Endothelial cell of umbilical vein (primary cell): ENCODE measurements around the gene FBXO24. TPM values are rescaled to one million over a fixed set of nuclear protein-coding genes. Genes with fewer than 3 reads are reported as not detected.

Experiments
- BruUV-seq: library from RNA; stranded (reverse); fragments of 400-500 nt; replicated peaks from 2 replicates; lab custom pipeline; 2021; lab: Mats Ljungman, UMichigan
- CTCF ChIA-PET: fragments of 300-600, 350-600 bp; sonication (Branson Sonifier 250); formaldehyde crosslinking; loops from one replicate; lab custom pipeline; 2021; ENCODE audit warnings: antibody characterized with exemption, inconsistent platforms; lab: Charles Lee
- POLR2A ChIA-PET: fragments of 300-600, 350-600 bp; sonication (Branson Sonifier 250); formaldehyde crosslinking; loops from one replicate; lab custom pipeline; 2021; ENCODE audit warnings: antibody characterized with exemption, inconsistent platforms; lab: Charles Lee
- DNase-seq: peaks from one replicate; pipeline ENCODE4 v3.0.0-alpha.2; 2011; ENCODE audit warnings: low read depth, low spot score
- FAIRE-seq: peaks from 2 replicates; lab custom pipeline; 2011; peaks lifted over from hg19 to GRCh38; lab: Jason Lieb, UNC
- H2AFZ ChIP-seq: 2 replicates; pipeline ENCODE4 v1.6.0; 2012; ENCODE audit warnings: low read depth, low read length, control low read depth, inconsistent platforms
- H3K27ac ChIP-seq: 2 replicates; pipeline ENCODE4 v1.5.1; 2011; ENCODE audit warnings: low read depth, mild to moderate bottlenecking, control low read depth, low read length, moderate library complexity; ENCODE audit not compliant: insufficient read depth
- H3K27me3 ChIP-seq, 2 experiments: 2 replicates each; pipeline versions ENCODE4 v1.6.0 to v1.6.1; 2011; ENCODE audit warnings: low read length in 2 of 2, mixed read lengths in 1 of 2; ENCODE audit not compliant: control insufficient read depth in 2 of 2, insufficient read depth in 2 of 2
- H3K36me3 ChIP-seq, 2 experiments: 2 replicates in 1 of 2; 3 replicates in 1 of 2; pipeline ENCODE4 v1.5.1; 2011; ENCODE audit warnings: low read length in 2 of 2, mild to moderate bottlenecking in 1 of 2, moderate library complexity in 1 of 2; ENCODE audit not compliant: control insufficient read depth in 2 of 2, insufficient read depth in 2 of 2; ENCODE audit errors: extremely low read depth in 1 of 2
- H3K4me1 ChIP-seq: 3 replicates; pipeline ENCODE4 v1.5.1; 2011; ENCODE audit warnings: mild to moderate bottlenecking, low read length; ENCODE audit not compliant: control insufficient read depth, insufficient read depth; ENCODE audit errors: extremely low read depth
- H3K4me2 ChIP-seq: 2 replicates; pipeline ENCODE4 v1.6.1; 2011; ENCODE audit warnings: low read length, control low read depth, mixed read lengths; ENCODE audit not compliant: insufficient read depth
- H3K4me3 ChIP-seq, 3 experiments: fragments of 200-600 bp in 1 of 3; sonication (generic), shearing (Covaris generic) in 1 of 3; replicated peaks in 1 of 3; 2 replicates each; pipeline ENCODE4 v1.5.1; 2011 to 2016; ENCODE audit warnings: control low read depth in 3 of 3, low read length in 3 of 3, mild to moderate bottlenecking in 2 of 3, inconsistent platforms in 1 of 3, low read depth in 1 of 3, moderate library complexity in 1 of 3; ENCODE audit not compliant: insufficient read depth in 1 of 3
- H3K79me2 ChIP-seq: 2 replicates; pipeline ENCODE4 v1.6.0; 2012; ENCODE audit warnings: low read length, inconsistent platforms; ENCODE audit not compliant: control insufficient read depth, insufficient read depth
- H3K9ac ChIP-seq: replicated peaks from 2 replicates; pipeline ENCODE3; 2011; ENCODE audit warnings: low read length, control low read depth; ENCODE audit not compliant: insufficient read depth; ENCODE audit errors: extremely low read depth
- H3K9me1 ChIP-seq: replicated peaks from 3 replicates; pipeline ENCODE4 v1.6.0; 2011; ENCODE audit warnings: mild to moderate bottlenecking, low read length; ENCODE audit not compliant: control insufficient read depth, insufficient read depth; ENCODE audit errors: extremely low read depth
- H3K9me3 ChIP-seq: replicated peaks from 2 replicates; pipeline ENCODE4 v1.5.1; 2012; ENCODE audit warnings: low read length, inconsistent platforms; ENCODE audit not compliant: control insufficient read depth, insufficient read depth
- H4K20me1 ChIP-seq: replicated peaks from 2 replicates; pipeline ENCODE3; 2011; ENCODE audit warnings: mild to moderate bottlenecking, low read length; ENCODE audit not compliant: control insufficient read depth, insufficient read depth; ENCODE audit errors: extremely low read depth
- CTCF ChIP-seq, 2 donors: IDR thresholded peaks; 1 replicate in 1 of 2; 2 replicates in 1 of 2; pipeline ENCODE4 v1.5.1; 2011; ENCODE audit warnings: low read length in 2 of 2, mild to moderate bottlenecking in 2 of 2, moderate library complexity in 2 of 2, control low read depth in 1 of 2, inconsistent platforms in 1 of 2, low read depth in 1 of 2; ENCODE audit not compliant: insufficient read depth in 1 of 2; ENCODE audit errors: extremely low read depth in 1 of 2
- EZH2 ChIP-seq: IDR thresholded peaks from 2 replicates; pipeline ENCODE4 v1.6.1; 2012; ENCODE audit warnings: borderline replicate concordance, low read depth, mild to moderate bottlenecking, moderate library complexity, low read length, inconsistent platforms; ENCODE audit not compliant: severe bottlenecking
- FOS ChIP-seq: IDR thresholded peaks from 2 replicates; pipeline ENCODE4 v1.6.1; 2011; ENCODE audit warnings: mild to moderate bottlenecking, low read length, moderate library complexity, borderline replicate concordance; ENCODE audit not compliant: insufficient read depth
- GATA2 ChIP-seq: IDR thresholded peaks from 2 replicates; pipeline ENCODE4 v1.7.0; 2011; ENCODE audit warnings: low read depth, mild to moderate bottlenecking, moderate library complexity, mixed read lengths, low read length; ENCODE audit not compliant: insufficient read length, insufficient read depth
- JUN ChIP-seq: IDR thresholded peaks from 2 replicates; pipeline ENCODE4 v1.6.1; 2011; ENCODE audit warnings: borderline replicate concordance, low read depth; ENCODE audit not compliant: insufficient read length, insufficient read depth
- MAX ChIP-seq: IDR thresholded peaks from 2 replicates; pipeline ENCODE4 v1.6.1; 2011; ENCODE audit not compliant: insufficient read depth, insufficient read length
- MYC ChIP-seq: IDR thresholded peaks from one replicate; pipeline ENCODE4 v1.6.1; 2011; ENCODE audit warnings: mild to moderate bottlenecking, low read depth, low read length
- POLR2A ChIP-seq: IDR thresholded peaks from 2 replicates; pipeline ENCODE4 v1.6.1; 2012; ENCODE audit warnings: low read depth, mild to moderate bottlenecking, control low read depth, low read length
- POLR2AphosphoS5 ChIP-seq: IDR thresholded peaks from 2 replicates; pipeline ENCODE4 v1.6.1; 2012; ENCODE audit warnings: low read depth, mild to moderate bottlenecking, control low read depth, low read length, moderate library complexity; ENCODE audit not compliant: insufficient read depth
- dilution Hi-C: fragments of 300-500 bp; cut with MboI; formaldehyde crosslinking; loops from one replicate; pipeline ENCODE4 v1.15.0; 2019; ENCODE audit warnings: low sequenced_read_pairs; ENCODE audit not compliant: extremely low pct_ligation_motif_present
- intact Hi-C: fragments of 100-400 bp; cut with micrococcal nuclease; formaldehyde crosslinking; loops from one replicate; pipeline ENCODE4 v1.10.0; 2022
- polyA plus RNA-seq, 4 experiments: library from polyadenylated mRNA; depleted of rRNA in 3 of 4; stranded (reverse) in 3 of 4; unstranded in 1 of 4; fragments of >200 nt; gene quantifications; 2 replicates each; pipeline versions ENCODE4 v1.2.1 to v1.2.3, GENCODE V29; 2011 to 2012; ENCODE audit warnings: missing spikeins in 1 of 4
- total RNA-seq: library from RNA; stranded (reverse); gene quantifications from 2 replicates; pipeline ENCODE4 v1.2.3, GENCODE V29; 2021

The FBXO24 gene
- total and polyA plus RNA-seq, 2 donors (not counting 3 experiments of a cell fraction or from before 2014, with no cell fraction given) = 0.37 to 0.38 TPM

- H3K4me2 ChIP-seq = no peak overlapping the region
- H3K27ac ChIP-seq = no peak overlapping the region
- no peaks in the 10 kb centered on the region for H3K79me2 ChIP-seq
- H3K27me3 ChIP-seq = no peaks in the 10 kb centered on the region
- CTCF ChIA-PET = no interaction called here
- no peaks in the 10 kb centered on the region for H3K9me1 ChIP-seq
- FAIRE-seq (no peak), DNase-seq (no peak)
- no peak for TF ChIP-seq MYC
- no peak for TF ChIP-seq FOS
- TF ChIP-seq POLR2AphosphoS5 = no peak
- TF ChIP-seq POLR2A = no peak
- TF ChIP-seq CTCF (IDR thresholded peaks at IDR 0.05; ENCODE audit: extremely low read depth in 1 of 2, insufficient read depth in 1 of 2, low read depth in 1 of 2, low read length in 2 of 2) = no peak
- TF ChIP-seq GATA2 = no peak
- no peak for TF ChIP-seq JUN
- TF ChIP-seq MAX = no peak
- TF ChIP-seq EZH2 = no peak
- dilution Hi-C loops (no loop called here), intact Hi-C loops (no loop called here)
- no peaks in the 10 kb centered on the region for H4K20me1 ChIP-seq
- H3K4me3 ChIP-seq = no peak overlapping the region
- no peak overlapping the region for H2AFZ ChIP-seq
- H3K9ac ChIP-seq = no peak overlapping the region
- H3K9me3 ChIP-seq = no peaks in the 10 kb centered on the region
- no TSS peak for BruUV-seq
- H3K4me1 ChIP-seq = no peaks in the 10 kb centered on the region
- no peaks in the 10 kb centered on the region for H3K36me3 ChIP-seq
- POLR2A ChIA-PET = no interaction called here
Measured at GRCh38 chr7:100620239-100620638, 34.1 kb downstream of the FBXO24 start.
